WTC11 (cell line): ENCODE results near the gene CA10. TPM values are rescaled to one million over a fixed set of nuclear protein-coding genes. Genes with fewer than 3 reads are reported as not detected.

Experiments used
- ATAC-seq: fragments of 200-7000 bp; cut with Tn5 transposase; 2 replicates; pipeline ENCODE4 v1.10.0; 2021; ENCODE audit warnings: mild to moderate bottlenecking, moderate library complexity
- CTCF ChIA-PET: fragments of 300-600 bp; sonication (Branson Sonifier 250); formaldehyde crosslinking; loops from one replicate; lab custom pipeline; 2021; ENCODE audit warnings: antibody characterized with exemption; lab: Charles Lee
- POLR2A ChIA-PET: fragments of 350-600 bp; sonication (Branson Sonifier 250); formaldehyde crosslinking; loops from one replicate; lab custom pipeline; 2021; ENCODE audit warnings: antibody characterized with exemption; lab: Charles Lee
- DNase-seq: peaks from one replicate; pipeline ENCODE4 v3.0.0; 2021; ENCODE audit warnings: low spot score
- H3K27ac Mint-ChIP-seq: 2 replicates; pipeline ENCODE4 v1.8.0; 2021; ENCODE audit warnings: mixed read lengths
- H3K27me3 Mint-ChIP-seq: 2 replicates; pipeline ENCODE4 v1.8.0; 2021; ENCODE audit warnings: low read depth, mild to moderate bottlenecking, moderate library complexity, mixed read lengths
- H3K36me3 Mint-ChIP-seq: 2 replicates; pipeline ENCODE4 v1.8.0; 2021; ENCODE audit warnings: mixed read lengths
- H3K4me1 Mint-ChIP-seq: 2 replicates; pipeline ENCODE4 v1.8.0; 2022; ENCODE audit warnings: mixed read lengths
- H3K4me3 Mint-ChIP-seq: 2 replicates; pipeline ENCODE4 v1.8.0; 2021; ENCODE audit warnings: mild to moderate bottlenecking, moderate library complexity, mixed read lengths
- H3K9me3 Mint-ChIP-seq: 2 replicates; pipeline ENCODE4 v1.8.0; 2021; ENCODE audit warnings: mixed read lengths
- ATF1 ChIP-seq: sonication (generic); formaldehyde crosslinking; IDR thresholded peaks from 2 replicates; pipeline ENCODE4 v1.8.1; 2023; ENCODE audit warnings: mild to moderate bottlenecking, moderate library complexity, missing genetic modification reagents
- CREB1 ChIP-seq: sonication (generic); formaldehyde crosslinking; IDR thresholded peaks from 2 replicates; pipeline ENCODE4 v1.8.0; 2023; ENCODE audit warnings: mild to moderate bottlenecking, missing genetic modification reagents
- GRHL2 ChIP-seq: fragments of 250-450 bp; sonication (Bioruptor Pico); IDR thresholded peaks from 2 replicates; pipeline ENCODE4 v1.8.0; 2022; ENCODE audit warnings: mild to moderate bottlenecking, moderate library complexity; ENCODE audit not compliant: insufficient replicate concordance, severe bottlenecking
- GTF2I ChIP-seq: fragments of 250-450 bp; sonication (Bioruptor Pico); conservative IDR thresholded peaks from 2 replicates; pipeline ENCODE4 v1.4.0; 2021; ENCODE audit warnings: mild to moderate bottlenecking
- MXD4 ChIP-seq: fragments of 250-450 bp; sonication (Bioruptor Pico); IDR thresholded peaks from 2 replicates; pipeline ENCODE4 v1.8.0; 2021; ENCODE audit warnings: mild to moderate bottlenecking, moderate library complexity, borderline replicate concordance
- ZNF263 ChIP-seq: sonication (generic); formaldehyde crosslinking; IDR thresholded peaks from 2 replicates; pipeline ENCODE4 v1.8.1; 2022; ENCODE audit warnings: low read depth, mild to moderate bottlenecking, moderate library complexity, missing genetic modification reagents
- total RNA-seq: library from RNA; stranded (reverse); gene quantifications from 3 replicates; pipeline ENCODE4 v1.2.3, GENCODE V29; 2021
- TF ChIP-seq, protein P1 (sequence below): sonication (generic); formaldehyde crosslinking; IDR thresholded peaks from 2 replicates; pipeline ENCODE4 v1.8.1; 2023; ENCODE audit warnings: mild to moderate bottlenecking, missing genetic modification reagents
- TF ChIP-seq, protein P2 (sequence below): sonication (generic); formaldehyde crosslinking; IDR thresholded peaks from 2 replicates; pipeline ENCODE4 v1.8.0; 2022; ENCODE audit warnings: mild to moderate bottlenecking, missing genetic modification reagents
- TF ChIP-seq, protein P3 (sequence below): sonication (generic); formaldehyde crosslinking; IDR thresholded peaks from 2 replicates; pipeline ENCODE4 v1.8.0; 2022; ENCODE audit warnings: mild to moderate bottlenecking, missing genetic modification reagents
- TF ChIP-seq, protein P4 (sequence below): sonication (generic); formaldehyde crosslinking; IDR thresholded peaks from 2 replicates; pipeline ENCODE4 v1.8.1; 2022; ENCODE audit warnings: low read depth, missing genetic modification reagents, borderline replicate concordance
- TF ChIP-seq, protein P5 (sequence below): fragments of 250-450 bp; sonication (Bioruptor Pico); IDR thresholded peaks from 2 replicates; pipeline ENCODE4 v1.9.0; 2021; ENCODE audit warnings: moderate library complexity, mild to moderate bottlenecking, inconsistent platforms, borderline replicate concordance
- TF ChIP-seq, protein P6 (sequence below): sonication (generic); formaldehyde crosslinking; IDR thresholded peaks from 2 replicates; pipeline ENCODE4 v1.8.0; 2022; ENCODE audit warnings: missing genetic modification reagents
- TF ChIP-seq, protein P7 (sequence below): fragments of 250-450 bp; sonication (Bioruptor Pico); IDR thresholded peaks from 2 replicates; pipeline ENCODE4 v1.8.0; 2021; ENCODE audit warnings: mild to moderate bottlenecking

CA10 gene
- total RNA-seq, 1 experiment from 2014 or later, result 0.90 TPM

DNA sequence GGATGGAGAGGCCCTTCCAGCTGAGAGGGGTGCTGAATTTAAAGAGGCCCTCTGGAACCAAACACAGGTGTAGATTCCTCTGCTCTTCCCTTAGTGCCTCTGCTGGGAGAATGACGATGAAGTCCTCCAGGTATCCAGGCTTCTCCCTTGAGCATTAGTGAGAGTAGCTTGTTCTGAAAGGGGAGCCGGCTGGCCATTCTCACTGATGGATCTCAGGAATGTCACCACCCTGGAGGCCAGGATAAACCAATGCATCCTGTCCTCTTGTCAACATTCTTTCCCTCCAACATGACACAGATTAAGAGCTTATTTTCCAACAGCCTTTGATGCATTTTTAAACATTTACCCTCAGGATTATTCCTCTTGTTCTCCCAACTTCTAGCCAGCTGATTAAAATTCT is 325.5 kb downstream of the CA10 start:
- ATAC-seq, result no peak; the same call in 1 of the 2 replicates
- peaks cover 30% of the 10 kb centered on the region for H3K36me3 Mint-ChIP-seq
- TF ChIP-seq ZNF263 (CRISPR knock-in tag) (no peak), MXD4 (CRISPR knock-in tag) (no peak), CREB1 (CRISPR knock-in tag) (no peak), GTF2I (no peak), GRHL2 (CRISPR knock-in tag) (no peak), ATF1 (no peak)
- TF ChIP-seq, protein P1, sequence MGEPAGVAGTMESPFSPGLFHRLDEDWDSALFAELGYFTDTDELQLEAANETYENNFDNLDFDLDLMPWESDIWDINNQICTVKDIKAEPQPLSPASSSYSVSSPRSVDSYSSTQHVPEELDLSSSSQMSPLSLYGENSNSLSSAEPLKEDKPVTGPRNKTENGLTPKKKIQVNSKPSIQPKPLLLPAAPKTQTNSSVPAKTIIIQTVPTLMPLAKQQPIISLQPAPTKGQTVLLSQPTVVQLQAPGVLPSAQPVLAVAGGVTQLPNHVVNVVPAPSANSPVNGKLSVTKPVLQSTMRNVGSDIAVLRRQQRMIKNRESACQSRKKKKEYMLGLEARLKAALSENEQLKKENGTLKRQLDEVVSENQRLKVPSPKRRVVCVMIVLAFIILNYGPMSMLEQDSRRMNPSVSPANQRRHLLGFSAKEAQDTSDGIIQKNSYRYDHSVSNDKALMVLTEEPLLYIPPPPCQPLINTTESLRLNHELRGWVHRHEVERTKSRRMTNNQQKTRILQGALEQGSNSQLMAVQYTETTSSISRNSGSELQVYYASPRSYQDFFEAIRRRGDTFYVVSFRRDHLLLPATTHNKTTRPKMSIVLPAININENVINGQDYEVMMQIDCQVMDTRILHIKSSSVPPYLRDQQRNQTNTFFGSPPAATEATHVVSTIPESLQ (CRISPR knock-in tag), result no peak
- TF ChIP-seq, protein P2, sequence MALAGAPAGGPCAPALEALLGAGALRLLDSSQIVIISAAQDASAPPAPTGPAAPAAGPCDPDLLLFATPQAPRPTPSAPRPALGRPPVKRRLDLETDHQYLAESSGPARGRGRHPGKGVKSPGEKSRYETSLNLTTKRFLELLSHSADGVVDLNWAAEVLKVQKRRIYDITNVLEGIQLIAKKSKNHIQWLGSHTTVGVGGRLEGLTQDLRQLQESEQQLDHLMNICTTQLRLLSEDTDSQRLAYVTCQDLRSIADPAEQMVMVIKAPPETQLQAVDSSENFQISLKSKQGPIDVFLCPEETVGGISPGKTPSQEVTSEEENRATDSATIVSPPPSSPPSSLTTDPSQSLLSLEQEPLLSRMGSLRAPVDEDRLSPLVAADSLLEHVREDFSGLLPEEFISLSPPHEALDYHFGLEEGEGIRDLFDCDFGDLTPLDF (CRISPR knock-in tag), result no peak
- TF ChIP-seq, protein P3, sequence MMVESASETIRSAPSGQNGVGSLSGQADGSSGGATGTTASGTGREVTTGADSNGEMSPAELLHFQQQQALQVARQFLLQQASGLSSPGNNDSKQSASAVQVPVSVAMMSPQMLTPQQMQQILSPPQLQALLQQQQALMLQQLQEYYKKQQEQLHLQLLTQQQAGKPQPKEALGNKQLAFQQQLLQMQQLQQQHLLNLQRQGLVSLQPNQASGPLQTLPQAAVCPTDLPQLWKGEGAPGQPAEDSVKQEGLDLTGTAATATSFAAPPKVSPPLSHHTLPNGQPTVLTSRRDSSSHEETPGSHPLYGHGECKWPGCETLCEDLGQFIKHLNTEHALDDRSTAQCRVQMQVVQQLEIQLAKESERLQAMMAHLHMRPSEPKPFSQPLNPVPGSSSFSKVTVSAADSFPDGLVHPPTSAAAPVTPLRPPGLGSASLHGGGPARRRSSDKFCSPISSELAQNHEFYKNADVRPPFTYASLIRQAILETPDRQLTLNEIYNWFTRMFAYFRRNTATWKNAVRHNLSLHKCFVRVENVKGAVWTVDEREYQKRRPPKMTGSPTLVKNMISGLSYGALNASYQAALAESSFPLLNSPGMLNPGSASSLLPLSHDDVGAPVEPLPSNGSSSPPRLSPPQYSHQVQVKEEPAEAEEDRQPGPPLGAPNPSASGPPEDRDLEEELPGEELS, result no peak
- TF ChIP-seq, protein P4, sequence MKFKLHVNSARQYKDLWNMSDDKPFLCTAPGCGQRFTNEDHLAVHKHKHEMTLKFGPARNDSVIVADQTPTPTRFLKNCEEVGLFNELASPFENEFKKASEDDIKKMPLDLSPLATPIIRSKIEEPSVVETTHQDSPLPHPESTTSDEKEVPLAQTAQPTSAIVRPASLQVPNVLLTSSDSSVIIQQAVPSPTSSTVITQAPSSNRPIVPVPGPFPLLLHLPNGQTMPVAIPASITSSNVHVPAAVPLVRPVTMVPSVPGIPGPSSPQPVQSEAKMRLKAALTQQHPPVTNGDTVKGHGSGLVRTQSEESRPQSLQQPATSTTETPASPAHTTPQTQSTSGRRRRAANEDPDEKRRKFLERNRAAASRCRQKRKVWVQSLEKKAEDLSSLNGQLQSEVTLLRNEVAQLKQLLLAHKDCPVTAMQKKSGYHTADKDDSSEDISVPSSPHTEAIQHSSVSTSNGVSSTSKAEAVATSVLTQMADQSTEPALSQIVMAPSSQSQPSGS, result no peak
- TF ChIP-seq, protein P5, sequence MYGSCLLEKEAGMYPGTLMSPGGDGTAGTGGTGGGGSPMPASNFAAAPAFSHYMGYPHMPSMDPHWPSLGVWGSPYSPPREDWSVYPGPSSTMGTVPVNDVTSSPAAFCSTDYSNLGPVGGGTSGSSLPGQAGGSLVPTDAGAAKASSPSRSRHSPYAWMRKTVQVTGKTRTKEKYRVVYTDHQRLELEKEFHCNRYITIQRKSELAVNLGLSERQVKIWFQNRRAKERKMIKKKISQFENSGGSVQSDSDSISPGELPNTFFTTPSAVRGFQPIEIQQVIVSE (CRISPR knock-in tag), result no peak
- TF ChIP-seq, protein P6, sequence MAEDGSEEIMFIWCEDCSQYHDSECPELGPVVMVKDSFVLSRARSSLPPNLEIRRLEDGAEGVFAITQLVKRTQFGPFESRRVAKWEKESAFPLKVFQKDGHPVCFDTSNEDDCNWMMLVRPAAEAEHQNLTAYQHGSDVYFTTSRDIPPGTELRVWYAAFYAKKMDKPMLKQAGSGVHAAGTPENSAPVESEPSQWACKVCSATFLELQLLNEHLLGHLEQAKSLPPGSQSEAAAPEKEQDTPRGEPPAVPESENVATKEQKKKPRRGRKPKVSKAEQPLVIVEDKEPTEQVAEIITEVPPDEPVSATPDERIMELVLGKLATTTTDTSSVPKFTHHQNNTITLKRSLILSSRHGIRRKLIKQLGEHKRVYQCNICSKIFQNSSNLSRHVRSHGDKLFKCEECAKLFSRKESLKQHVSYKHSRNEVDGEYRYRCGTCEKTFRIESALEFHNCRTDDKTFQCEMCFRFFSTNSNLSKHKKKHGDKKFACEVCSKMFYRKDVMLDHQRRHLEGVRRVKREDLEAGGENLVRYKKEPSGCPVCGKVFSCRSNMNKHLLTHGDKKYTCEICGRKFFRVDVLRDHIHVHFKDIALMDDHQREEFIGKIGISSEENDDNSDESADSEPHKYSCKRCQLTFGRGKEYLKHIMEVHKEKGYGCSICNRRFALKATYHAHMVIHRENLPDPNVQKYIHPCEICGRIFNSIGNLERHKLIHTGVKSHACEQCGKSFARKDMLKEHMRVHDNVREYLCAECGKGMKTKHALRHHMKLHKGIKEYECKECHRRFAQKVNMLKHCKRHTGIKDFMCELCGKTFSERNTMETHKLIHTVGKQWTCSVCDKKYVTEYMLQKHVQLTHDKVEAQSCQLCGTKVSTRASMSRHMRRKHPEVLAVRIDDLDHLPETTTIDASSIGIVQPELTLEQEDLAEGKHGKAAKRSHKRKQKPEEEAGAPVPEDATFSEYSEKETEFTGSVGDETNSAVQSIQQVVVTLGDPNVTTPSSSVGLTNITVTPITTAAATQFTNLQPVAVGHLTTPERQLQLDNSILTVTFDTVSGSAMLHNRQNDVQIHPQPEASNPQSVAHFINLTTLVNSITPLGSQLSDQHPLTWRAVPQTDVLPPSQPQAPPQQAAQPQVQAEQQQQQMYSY, result no peak
- TF ChIP-seq, protein P7, sequence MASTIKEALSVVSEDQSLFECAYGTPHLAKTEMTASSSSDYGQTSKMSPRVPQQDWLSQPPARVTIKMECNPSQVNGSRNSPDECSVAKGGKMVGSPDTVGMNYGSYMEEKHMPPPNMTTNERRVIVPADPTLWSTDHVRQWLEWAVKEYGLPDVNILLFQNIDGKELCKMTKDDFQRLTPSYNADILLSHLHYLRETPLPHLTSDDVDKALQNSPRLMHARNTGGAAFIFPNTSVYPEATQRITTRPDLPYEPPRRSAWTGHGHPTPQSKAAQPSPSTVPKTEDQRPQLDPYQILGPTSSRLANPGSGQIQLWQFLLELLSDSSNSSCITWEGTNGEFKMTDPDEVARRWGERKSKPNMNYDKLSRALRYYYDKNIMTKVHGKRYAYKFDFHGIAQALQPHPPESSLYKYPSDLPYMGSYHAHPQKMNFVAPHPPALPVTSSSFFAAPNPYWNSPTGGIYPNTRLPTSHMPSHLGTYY, result no peak
- H3K4me1 Mint-ChIP-seq, result no peaks in the 10 kb centered on the region
- H3K4me3 Mint-ChIP-seq, result no peak overlapping the region
- peaks cover 63% of the 10 kb centered on the region for H3K9me3 Mint-ChIP-seq
- DNase-seq, result no peak
- ChIA-PET POLR2A (no interaction called here), CTCF (no interaction called here)
- no peak overlapping the region for H3K27ac Mint-ChIP-seq
- peaks cover 4% of the 10 kb centered on the region for H3K27me3 Mint-ChIP-seq
